Raji (cell line): ENCODE results near the gene SLC39A8.

Experiments
- POLR2A ChIP-seq: IDR thresholded peaks from 2 replicates; pipeline ENCODE4 v1.6.1; 2011; ENCODE audit warnings: low read depth, low read length, control low read depth; ENCODE audit not compliant: insufficient read depth

SLC39A8 gene

DNA sequence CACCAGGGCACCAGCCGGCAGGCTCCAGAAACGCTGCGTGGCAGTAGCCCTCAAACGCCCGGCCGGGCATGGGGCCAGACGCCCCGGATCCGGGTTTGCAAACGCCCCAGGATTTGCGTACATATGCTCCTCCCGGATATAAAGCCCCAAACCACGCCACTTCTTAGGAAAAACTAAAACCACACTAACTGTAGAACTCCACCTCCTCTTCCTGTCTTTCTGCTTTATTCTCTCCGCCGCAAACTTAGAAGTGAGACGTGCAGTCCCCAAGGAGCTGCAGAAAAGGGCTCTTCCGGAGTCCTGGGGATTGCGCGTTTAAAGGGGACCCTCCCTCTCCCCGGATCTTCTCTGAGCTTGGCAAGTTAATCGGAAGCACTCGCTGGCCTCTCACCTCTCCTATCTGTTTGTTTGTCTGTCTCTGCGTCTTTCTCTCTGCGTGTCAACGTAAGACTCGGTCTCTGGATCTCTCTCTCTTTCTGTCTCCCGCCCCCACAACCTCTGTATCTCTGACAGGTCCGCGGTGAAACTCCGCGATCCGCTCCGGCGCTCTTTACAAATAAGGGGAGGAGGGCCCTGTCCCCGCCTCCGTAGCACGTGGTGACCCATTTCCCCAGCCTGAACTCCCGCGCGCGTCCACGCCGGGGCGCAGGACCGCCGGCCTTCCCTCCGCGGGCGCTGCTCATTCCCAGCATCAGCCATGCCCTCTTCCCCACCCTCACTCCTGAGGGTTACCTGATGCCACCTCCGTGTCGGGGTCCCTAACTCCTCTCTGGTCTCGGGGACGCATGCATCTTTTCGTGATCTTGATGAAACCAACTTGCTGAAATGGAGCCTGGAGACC, at the start of gene SLC39A8:
TSS of gene SLC39A8 (minus strand) at position 529 of the 841 bp plus-strand sequence. CDS start 820 bp downstream, outside the sequence.
- TF ChIP-seq POLR2A: peak; percentile 81

DNA sequence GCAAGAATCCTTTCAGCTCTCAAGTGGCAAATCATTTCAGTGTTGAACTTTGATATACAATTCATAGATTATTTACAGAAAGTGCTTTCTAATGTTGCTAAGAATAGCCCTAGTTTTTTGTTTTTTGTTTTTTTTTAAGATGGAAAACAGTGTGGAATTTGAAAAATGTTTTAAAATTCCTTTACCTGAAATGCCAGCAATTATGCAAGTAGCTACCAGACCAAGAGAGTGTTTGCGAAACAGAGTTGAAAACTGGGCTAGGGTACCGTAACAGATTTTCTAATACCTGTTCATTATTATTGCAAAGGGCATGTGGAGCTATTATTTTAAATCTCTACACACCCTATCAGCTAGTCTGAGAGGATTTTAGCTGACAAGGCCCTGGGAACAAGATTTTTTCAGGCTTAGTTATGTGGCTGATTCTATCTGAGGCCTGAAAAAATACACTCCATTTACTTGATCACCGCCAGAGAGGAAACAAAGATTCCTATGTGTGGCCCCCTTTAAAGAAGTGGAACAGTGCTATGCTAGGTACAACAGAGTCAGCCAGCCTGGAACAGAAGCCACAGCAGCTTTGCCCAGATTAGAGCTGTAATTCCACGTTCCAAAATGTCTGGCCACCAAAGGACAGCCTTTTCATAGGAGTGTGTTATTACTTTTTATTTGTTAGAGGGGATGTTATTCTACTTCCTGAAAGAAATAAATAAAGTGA, 46.9 kb upstream of the SLC39A8 start:
- TF ChIP-seq POLR2A: no peak

DNA sequence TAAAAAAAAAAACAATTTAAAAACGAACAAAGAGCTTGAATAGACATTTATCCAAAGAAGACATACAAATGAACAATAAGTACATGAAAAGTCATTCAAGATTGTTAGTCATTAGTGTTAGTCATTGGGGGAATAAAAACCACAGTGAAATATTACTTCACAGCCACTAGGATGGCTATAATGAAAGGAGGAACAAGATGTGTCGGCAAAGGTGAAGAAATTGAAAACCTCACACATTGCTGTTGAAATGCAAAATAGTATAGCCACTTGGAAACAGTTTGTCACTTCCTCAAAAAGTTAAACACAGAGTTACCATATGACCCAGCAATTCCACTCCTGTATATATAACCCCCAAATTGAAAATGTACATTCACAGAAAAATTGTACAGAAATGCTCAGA, 45.2 kb upstream of the SLC39A8 start:
- TF ChIP-seq POLR2A: no peak

DNA sequence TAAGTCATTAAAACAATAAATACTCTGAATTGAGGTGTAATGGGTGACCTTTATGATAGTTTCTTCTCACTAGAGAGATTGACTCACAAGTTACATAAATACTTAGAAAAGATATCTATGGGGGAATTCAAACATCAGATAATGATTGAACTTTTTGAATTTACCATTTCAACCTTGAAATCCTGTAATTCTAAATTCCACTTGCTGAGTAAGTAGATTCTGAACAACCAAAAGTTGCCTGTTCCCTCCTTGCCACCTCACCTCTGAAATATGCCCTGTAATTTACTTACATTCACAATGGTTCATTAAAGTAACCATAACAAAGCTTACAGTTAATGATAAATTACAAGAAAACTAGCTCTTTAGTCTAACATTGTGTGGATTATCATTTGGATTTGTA, 43.3 kb upstream of the SLC39A8 start:
- no peak for TF ChIP-seq POLR2A

DNA sequence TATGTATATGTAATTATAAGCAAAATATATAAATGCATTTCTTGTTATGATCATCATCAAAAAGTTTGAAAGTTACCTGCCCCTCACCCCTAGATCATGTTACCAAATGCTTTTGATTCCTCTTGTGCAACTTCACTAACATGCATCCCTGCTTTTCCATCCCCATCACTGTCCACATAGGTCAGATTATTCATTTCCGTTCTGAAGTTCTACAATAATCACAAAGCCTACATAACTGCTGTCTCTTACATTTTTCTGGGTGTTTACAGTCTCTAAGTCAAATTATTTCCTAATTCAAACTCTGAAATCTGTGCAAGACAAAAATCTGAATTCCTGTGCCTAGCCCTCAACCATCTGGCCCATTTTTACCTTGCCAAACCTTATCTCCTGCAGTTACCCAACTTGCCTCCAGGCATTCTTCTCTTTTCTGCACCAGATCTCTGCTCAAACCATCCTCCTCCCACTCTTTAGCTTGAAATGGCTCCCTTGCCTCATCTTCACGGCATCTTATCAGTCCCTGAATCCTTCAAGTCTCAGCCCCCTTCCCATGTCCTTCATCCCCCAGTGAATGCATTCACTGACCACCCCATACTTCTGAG, 42.4 kb upstream of the SLC39A8 start:
- no peak for TF ChIP-seq POLR2A

DNA sequence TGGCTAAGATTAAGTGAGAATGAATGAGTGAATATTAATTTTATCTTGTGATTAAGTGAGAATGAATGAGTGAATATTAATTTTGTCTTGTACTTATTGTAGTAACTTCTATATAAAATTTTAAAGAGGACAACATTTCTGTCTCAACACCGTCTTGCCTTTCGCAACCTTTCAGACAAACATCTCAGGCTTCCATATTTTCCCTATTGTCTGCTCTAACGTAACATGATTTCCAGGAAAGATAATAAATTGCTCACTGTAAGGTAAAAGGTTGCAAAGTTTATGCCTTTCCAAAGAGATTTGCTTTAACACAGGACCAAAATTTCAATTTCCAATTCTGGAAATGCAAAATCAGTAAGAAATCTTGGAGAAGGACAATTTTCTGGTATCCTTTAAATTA, 41.7 kb upstream of the SLC39A8 start:
- TF ChIP-seq POLR2A: no peak

DNA sequence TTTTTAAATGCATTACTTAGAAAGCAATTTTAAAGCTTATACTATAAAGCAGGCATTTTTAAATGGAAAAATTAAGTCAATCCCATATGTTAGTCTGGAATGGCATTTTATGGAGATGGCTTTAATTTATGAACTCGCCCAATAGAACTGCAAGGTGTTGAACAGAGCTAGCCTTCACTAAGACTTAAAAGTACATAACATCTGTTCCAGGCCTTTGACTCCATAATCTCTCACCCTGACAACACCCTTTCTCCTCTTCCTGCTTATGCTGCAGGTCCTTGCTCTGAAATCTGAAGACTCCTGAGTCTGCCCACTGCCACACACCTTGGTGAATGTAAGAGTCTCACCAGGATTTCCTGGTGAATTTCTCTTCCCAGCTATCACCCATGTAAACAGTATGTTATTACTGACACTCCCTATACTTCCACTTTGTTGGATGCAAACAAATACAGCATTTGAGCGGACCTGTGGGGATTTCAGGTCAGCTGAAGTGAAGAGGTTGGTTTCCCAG, 17.7 kb upstream of the SLC39A8 start:
- TF ChIP-seq POLR2A: no peak

DNA sequence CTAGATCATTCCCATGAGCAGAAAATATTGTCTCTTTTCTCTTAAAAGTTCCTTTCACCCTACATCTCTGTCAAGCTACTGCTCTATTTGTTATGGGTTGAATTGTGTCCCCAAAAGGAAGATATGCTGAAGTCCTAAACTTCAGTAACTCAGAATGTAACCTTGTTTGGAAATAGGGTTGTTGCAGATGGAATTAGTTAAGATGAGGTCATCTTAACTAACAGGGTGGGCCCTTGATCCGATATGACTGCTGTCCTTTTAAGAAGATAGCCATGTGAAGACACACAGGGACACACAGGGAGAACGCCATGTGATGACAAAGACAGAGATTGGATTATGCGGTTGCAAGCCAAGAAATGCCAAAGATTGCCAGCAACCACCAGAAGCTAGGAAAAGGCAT, 12.8 kb upstream of the SLC39A8 start:
- no peak for TF ChIP-seq POLR2A

DNA sequence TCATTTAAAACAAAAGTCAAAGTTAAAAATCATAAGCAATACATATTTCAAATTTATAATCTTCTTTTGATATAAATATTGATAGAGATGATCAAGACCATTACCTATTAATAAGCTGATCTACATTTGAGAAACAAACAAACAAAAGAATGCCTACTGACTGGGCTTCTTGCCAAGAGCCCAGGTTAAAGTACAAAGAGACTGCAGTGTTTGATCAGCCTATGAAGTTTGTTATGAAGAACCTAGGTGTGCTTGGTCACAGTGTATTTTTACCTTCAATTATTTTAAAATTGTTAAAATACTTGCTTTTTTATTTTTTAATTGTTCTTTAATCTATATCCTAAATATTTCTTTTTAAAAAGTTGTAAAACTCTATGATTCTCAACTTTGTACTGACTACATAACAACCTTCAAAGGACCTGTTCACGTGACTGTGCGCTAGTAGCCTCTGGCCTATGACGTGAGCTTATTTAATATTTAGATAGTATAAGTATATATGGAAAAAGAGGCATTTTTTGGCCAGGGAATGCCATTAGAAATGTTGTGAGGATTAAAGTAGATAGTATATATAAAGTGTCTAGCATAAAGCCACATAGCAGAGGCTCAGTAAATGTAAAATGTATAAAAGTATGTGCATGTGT, 11.4 kb upstream of the SLC39A8 start:
- no peak for TF ChIP-seq POLR2A

DNA sequence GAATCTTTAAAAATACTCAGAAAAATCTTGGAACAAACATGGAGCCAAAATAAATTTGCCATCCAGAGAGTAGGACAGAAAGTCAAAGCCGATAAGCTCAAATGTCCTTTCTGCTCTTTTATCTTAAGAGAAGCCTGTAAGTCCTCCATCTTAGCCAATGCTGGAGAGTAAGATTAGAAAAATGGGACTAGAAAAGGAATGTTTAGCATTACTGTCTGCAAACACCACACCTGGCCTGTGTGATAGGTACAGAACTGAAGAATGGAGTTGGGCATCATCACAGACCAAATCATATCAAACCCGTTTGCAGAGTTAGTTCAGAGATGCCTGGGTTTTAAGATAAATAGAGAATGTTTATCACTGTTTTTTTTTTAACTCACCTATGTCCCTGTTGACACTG, 10.5 kb upstream of the SLC39A8 start:
- no peak for TF ChIP-seq POLR2A

DNA sequence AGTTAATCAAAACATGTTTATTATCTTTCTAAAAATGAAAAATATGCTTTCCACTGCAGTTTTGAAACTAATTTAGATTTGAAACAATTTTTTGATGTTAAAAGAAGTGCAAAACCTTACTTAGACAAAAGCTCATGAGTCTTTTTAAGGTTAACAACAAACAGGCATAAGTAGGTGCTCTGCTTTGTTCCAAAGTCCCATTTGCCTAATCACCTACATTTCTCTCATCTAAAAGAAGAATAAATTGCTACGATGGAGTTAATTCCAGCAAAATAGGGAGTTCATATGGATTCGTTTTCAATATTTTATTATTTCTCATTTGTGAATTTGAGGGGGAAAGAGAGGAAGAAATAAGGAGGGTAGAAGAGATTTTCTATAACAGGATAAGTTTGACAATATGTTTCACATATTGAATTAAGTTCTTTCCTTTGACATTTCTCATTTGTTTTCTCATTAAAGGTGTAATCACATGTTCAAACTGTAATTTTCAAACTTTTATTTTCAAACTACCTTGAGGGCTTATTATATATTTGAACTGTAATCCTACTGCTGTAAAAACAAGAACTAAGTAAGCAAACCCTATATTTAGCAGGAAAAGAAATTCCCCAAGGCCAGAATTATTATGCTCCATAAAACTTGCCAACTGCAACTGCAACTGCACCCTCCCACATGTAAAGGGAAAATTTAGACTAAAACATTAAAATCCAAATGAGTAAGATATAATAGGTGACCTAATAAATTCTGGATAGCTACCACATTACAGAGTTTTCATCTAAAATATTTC, 9.6 kb upstream of the SLC39A8 start:
- TF ChIP-seq POLR2A: no peak

DNA sequence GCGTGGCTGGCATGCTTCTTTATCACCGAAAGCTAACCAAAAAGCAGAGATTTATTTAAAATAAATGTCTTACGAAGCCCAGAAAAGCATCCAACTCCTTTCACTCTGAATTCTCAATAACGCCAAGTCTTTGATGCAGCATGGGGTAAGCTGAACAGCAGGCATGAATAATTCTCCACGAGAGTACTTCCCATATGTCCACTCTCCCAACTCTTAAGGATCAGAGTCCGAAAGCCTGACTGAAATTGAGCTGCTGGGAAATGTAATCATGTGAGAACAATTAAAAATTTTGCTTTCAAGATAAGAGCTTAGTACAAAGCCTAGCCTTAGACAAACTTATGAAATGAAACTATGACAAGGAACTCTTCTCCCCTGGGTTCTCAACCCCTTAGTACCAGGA, 7.5 kb upstream of the SLC39A8 start:
- TF ChIP-seq POLR2A: no peak

DNA sequence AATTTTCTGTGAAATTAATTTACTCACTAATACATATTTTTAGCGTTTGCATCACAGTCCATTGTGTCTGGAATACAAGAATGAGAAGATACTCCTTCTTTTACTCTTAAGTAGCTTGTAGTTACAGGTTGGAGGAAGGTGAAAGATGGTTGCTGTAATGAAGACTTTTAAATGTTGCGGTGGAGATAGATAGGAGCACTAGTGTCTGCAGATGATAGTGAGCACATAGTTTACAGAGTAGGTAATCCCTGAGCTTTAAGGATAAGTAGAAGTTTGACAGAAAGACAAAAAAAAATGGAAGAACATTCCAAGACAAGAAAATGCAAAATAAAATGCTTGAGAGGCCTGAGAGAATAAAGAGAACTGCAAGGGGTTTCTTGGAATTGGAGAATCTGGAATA, 5.4 kb upstream of the SLC39A8 start:
- TF ChIP-seq POLR2A: no peak

DNA sequence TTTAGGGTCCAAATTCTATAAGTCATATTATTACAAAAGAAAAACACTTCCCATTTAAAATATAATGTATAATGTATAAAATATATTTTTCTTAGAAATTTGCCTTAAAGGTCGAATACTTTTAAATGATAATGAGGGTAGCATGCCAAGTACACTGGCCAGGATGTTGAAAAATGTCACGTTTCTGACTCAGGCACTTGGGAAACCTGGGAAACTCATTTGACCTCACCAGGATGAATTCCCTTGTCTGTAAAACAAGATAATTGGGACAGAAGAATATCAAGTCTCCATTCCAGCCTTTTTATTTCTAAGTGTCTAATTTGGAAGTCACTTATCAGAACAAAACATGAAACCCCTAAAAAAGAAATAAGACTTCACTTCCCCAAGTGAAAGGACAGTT, 3.4 kb upstream of the SLC39A8 start:
- no peak for TF ChIP-seq POLR2A

DNA sequence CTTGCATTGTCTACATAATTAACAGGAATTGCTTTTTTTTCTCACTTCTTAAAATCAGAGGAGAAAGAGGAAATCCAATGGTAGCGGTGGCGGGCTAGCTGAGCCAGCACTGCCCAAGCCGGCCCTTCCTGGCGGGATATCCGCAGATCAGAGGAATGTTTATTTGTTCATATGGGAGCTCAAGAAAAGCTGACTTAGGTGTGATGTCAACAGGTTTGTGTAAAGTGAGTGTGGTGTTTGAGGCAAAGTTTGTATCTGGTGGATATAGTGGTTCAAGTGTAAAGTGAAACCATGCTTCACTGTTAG, 466 bp upstream of the SLC39A8 start:
- TF ChIP-seq POLR2A: no peak
